ENCODE measurements around the gene LSR. TPM values are rescaled to one million over a fixed set of nuclear protein-coding genes. Genes with fewer than 3 reads are reported as not detected.

LSR gene
- total RNA-seq, 1 experiment from 2014 or later = 211 TPM

DNA sequence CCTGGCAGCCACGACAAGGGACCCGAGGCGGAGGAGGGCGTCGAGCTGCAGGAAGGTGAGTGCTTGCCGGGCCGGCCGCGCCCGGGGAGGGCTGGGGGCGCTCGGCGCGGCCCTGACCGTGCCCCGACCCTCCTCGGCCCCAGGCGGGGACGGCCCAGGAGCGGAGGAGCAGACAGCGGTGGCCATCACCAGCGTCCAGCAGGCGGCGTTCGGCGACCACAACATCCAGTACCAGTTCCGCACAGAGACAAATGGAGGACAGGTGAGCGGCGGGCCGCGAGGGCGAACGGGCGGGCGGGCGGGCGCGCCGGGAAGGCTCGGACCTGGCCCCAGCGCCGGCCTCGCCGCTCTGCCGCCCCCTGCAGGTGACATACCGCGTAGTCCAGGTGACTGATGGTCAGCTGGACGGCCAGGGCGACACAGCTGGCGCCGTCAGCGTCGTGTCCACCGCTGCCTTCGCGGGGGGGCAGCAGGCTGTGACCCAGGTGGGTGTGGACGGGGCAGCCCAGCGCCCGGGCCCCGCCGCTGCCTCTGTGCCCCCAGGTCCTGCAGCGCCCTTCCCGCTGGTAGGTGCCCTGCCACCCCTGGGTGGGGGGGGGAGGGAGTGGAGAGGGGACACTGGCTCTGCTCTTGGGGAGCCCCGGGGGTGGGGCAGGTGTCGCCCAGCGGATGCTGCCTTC lies 20.8 kb downstream of the LSR start:
- H3K4me1 ChIP-seq (ENCODE audit: control insufficient read depth in 1 of 2, insufficient read depth in 2 of 2, low read length in 2 of 2) = peaks cover 9 to 35% of the 10 kb centered on the region in 2 experiments; a peak in 3 of 4 replicates
- ChIA-PET CTCF (interaction anchor here (0.6 to 1.5 kb wide), 7 partner anchors 13 to 239 kb away, joined by 3 to 8 read pairs (median 3); partner anchors contain the start of gene HAMP), POLR2A (interaction anchor here (0.6 kb wide), 1 partner anchor 19 kb away, joined by 3 read pairs; no protein-coding TSS in a partner anchor), RAD21 (ENCODE audit: low non-redundant PET in 1 of 2, low total read pairs in 2 of 2, uncharacterized antibody in 2 of 2, unreplicated experiment in 2 of 2) (interaction anchor here (0.6 to 0.7 kb wide), 2 partner anchors 115 to 225 kb away, joined by 3 to 5 read pairs; no protein-coding TSS in a partner anchor)
- H3K4me3 ChIP-seq (replicated peaks in 1 of 2; ENCODE audit: low read depth in 1 of 2, low read length in 2 of 2) = peak overlapping the region; percentile 42 to 61
- ATAC-seq (peak; percentile 73), DNase-seq (ENCODE audit: low read depth, low spot score) (peak; percentile 75)
- no peaks in the 10 kb centered on the region for H3K9me2 ChIP-seq (ENCODE audit: insufficient read depth)
- no peaks in the 10 kb centered on the region for H3K27me3 ChIP-seq (ENCODE audit: insufficient read depth, low read length)
- H3K27ac ChIP-seq (ENCODE audit: low read depth, low read length) = peak overlapping the region; percentile 93
- H3K79me2 ChIP-seq (ENCODE audit: insufficient read depth, low read length) = peaks cover 25% of the 10 kb centered on the region; the same call in 1 of the 2 replicates
- peak overlapping the region; percentile 72 for H3K4me2 ChIP-seq (ENCODE audit: low read length)
- H3K9me3 ChIP-seq (ENCODE audit: control insufficient read depth in 1 of 2, insufficient read depth in 1 of 2, low read depth in 1 of 2, low read length in 2 of 2) = no peaks in the 10 kb centered on the region
- H4K20me1 ChIP-seq (ENCODE audit: insufficient read depth) = no peaks in the 10 kb centered on the region
- intact Hi-C loops (cut with micrococcal nuclease) = no loop called here
- no peak overlapping the region for H2AFZ ChIP-seq (ENCODE audit: low read depth, low read length, poor library complexity, severe bottlenecking)
- H3K9ac ChIP-seq (ENCODE audit: low read length) = peak overlapping the region; percentile 71
- peaks cover 16 to 19% of the 10 kb centered on the region in 2 experiments; a peak in 3 of 4 replicates for H3K36me3 ChIP-seq (ENCODE audit: control insufficient read depth in 1 of 2, insufficient read depth in 2 of 2, low read length in 2 of 2)
- BruUV-seq (replicated peaks) = no TSS peak
- TF ChIP-seq REST (IDR thresholded peaks at IDR 0.05; ENCODE audit: low read depth) = no peak
- no peak for TF ChIP-seq JUND (IDR thresholded peaks at IDR 0.05)
- TF ChIP-seq, protein P1, sequence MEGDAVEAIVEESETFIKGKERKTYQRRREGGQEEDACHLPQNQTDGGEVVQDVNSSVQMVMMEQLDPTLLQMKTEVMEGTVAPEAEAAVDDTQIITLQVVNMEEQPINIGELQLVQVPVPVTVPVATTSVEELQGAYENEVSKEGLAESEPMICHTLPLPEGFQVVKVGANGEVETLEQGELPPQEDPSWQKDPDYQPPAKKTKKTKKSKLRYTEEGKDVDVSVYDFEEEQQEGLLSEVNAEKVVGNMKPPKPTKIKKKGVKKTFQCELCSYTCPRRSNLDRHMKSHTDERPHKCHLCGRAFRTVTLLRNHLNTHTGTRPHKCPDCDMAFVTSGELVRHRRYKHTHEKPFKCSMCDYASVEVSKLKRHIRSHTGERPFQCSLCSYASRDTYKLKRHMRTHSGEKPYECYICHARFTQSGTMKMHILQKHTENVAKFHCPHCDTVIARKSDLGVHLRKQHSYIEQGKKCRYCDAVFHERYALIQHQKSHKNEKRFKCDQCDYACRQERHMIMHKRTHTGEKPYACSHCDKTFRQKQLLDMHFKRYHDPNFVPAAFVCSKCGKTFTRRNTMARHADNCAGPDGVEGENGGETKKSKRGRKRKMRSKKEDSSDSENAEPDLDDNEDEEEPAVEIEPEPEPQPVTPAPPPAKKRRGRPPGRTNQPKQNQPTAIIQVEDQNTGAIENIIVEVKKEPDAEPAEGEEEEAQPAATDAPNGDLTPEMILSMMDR (IDR thresholded peaks at IDR 0.05 in 2 of 3, conservative IDR thresholded peaks at IDR 0.05 in 1 of 3; ENCODE audit: borderline replicate concordance in 1 of 3, insufficient read depth in 1 of 3, low read depth in 2 of 3, low read length in 2 of 3) = peak in 2 of 3 experiments; percentile 53 to 56; a peak in 4 of 6 replicates
- no peak; the same call in 1 of the 2 replicates for TF ChIP-seq SP1 (IDR thresholded peaks at IDR 0.05; ENCODE audit: low read depth)
- no peak for TF ChIP-seq POLR2A (IDR thresholded peaks at IDR 0.05; ENCODE audit: borderline replicate concordance, extremely low read depth, insufficient read depth, insufficient read length)
- TF ChIP-seq SIN3A (IDR thresholded peaks at IDR 0.05; ENCODE audit: low read depth) = peak; percentile 85
- no peak for TF ChIP-seq ATF3 (IDR thresholded peaks at IDR 0.05)
- TF ChIP-seq EZH2phosphoT487 (IDR thresholded peaks at IDR 0.05; ENCODE audit: borderline replicate concordance) = no peak
- peak; percentile 60; the same call in 1 of the 2 replicates for TF ChIP-seq ZFX (IDR thresholded peaks at IDR 0.05)
- TF ChIP-seq RAD21 (IDR thresholded peaks at IDR 0.05; ENCODE audit: low read depth) = peak; percentile 65
- TF ChIP-seq EZH2 (IDR thresholded peaks at IDR 0.05) = no peak
- TF ChIP-seq CBX3 (IDR thresholded peaks at IDR 0.05; ENCODE audit: low read depth) = 0 out of 2 replicates have a peak, but pooled peaks have one; percentile 66
- peak; percentile 71 for TF ChIP-seq MAX (IDR thresholded peaks at IDR 0.05)
- no peak for TF ChIP-seq ZNF274 (IDR thresholded peaks at IDR 0.05; ENCODE audit: low read depth, low read length)
- TF ChIP-seq TCF7L2 (IDR thresholded peaks at IDR 0.05; ENCODE audit: borderline replicate concordance, extremely low read depth, insufficient read depth, insufficient read length) = peak; percentile 29
- TF ChIP-seq EGR1 (IDR thresholded peaks at IDR 0.05; ENCODE audit: low read depth) = no peak
- TF ChIP-seq ZBTB33 (IDR thresholded peaks at IDR 0.05; ENCODE audit: extremely low read depth, insufficient replicate concordance, low read length) = no peak
- TF ChIP-seq YY1 (IDR thresholded peaks at IDR 0.05; ENCODE audit: extremely low read depth, insufficient replicate concordance, low read depth, low read length) = peak; percentile 62
